Measurements from ENCODE around the gene TBC1D3B. TPM values are rescaled to one million over a fixed set of nuclear protein-coding genes. Genes with fewer than 3 reads are reported as not detected.
"Not testable (repeated sequence)": the region's sequence is repeated elsewhere in the genome, so short reads cannot be mapped to it uniquely, and the experiment has no call there.

The TBC1D3B gene
- total RNA-seq, 1 donor from 2014 or later: 3.4 TPM

DNA sequence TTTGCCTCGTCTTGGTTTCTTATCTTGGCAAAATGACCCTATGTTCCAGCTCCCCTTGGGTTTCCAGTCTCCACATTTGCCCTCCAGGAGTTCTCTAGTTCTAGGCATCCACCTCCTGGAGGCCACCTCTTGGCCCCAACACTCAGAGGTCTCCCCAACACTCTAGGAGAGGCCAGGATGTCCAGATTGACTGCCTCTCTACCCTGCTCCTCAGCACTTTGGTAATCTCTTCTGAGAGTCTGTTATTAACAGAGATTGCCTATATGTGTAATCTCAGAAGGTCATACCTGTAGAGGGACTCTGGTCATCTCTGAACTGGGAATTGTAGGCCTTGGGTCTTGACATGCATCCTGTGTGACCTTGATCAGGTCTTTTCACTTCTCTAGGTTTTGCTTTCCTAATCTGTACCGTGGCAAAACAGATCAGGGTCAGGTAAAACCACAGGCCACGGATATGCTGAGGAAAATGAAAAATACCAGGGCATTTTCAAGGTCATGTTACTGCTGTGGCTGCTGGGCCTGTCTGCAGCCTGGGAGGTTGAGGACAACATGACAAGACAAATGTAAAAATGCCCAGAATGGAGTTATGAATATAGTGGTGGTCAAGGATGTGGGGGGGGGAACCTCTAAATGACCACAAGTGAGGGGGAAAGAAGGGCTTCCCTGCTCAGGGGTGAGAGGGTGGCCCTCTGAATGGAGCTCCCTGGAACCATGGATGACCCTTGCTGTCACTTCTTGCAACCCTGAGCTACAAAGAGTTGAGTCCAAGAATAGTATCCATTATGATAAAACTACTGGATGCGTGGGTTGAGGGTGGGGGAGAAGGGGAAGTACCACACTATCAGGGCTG lies 29.4 kb upstream of the TBC1D3B start:
- intact Hi-C loops (cut with DNase I): no loop called here
- H3K36me3 ChIP-seq: no peaks in the 10 kb centered on the region
- no peak overlapping the region for H3K4me3 ChIP-seq
- peak; percentile 52 to 93 for DNase-seq (ENCODE audit: extremely low spot score in 2 of 2)
- H3K27me3 ChIP-seq: no peaks in the 10 kb centered on the region
- no peaks in the 10 kb centered on the region for H3K9me3 ChIP-seq
- no peak overlapping the region for H3K27ac ChIP-seq
- no peak for TF ChIP-seq POLR2AphosphoS5 (IDR thresholded peaks at IDR 0.05; ENCODE audit: insufficient read depth in 1 of 2, low read depth in 1 of 2)
- TF ChIP-seq, protein P1, sequence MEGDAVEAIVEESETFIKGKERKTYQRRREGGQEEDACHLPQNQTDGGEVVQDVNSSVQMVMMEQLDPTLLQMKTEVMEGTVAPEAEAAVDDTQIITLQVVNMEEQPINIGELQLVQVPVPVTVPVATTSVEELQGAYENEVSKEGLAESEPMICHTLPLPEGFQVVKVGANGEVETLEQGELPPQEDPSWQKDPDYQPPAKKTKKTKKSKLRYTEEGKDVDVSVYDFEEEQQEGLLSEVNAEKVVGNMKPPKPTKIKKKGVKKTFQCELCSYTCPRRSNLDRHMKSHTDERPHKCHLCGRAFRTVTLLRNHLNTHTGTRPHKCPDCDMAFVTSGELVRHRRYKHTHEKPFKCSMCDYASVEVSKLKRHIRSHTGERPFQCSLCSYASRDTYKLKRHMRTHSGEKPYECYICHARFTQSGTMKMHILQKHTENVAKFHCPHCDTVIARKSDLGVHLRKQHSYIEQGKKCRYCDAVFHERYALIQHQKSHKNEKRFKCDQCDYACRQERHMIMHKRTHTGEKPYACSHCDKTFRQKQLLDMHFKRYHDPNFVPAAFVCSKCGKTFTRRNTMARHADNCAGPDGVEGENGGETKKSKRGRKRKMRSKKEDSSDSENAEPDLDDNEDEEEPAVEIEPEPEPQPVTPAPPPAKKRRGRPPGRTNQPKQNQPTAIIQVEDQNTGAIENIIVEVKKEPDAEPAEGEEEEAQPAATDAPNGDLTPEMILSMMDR (IDR thresholded peaks at IDR 0.05): no peak
- H3K4me1 ChIP-seq: no peaks in the 10 kb centered on the region

- TF ChIP-seq, protein P1 (IDR thresholded peaks at IDR 0.05): no peak
- TF ChIP-seq POLR2A (IDR thresholded peaks at IDR 0.05): no peak
- TF ChIP-seq POLR2AphosphoS5 (IDR thresholded peaks at IDR 0.05; ENCODE audit: insufficient read depth in 1 of 2, low read depth in 1 of 2): no peak
Measured at GRCh38 chr17:36204724-36205500, 28.5 kb upstream of the TBC1D3B start.

DNA sequence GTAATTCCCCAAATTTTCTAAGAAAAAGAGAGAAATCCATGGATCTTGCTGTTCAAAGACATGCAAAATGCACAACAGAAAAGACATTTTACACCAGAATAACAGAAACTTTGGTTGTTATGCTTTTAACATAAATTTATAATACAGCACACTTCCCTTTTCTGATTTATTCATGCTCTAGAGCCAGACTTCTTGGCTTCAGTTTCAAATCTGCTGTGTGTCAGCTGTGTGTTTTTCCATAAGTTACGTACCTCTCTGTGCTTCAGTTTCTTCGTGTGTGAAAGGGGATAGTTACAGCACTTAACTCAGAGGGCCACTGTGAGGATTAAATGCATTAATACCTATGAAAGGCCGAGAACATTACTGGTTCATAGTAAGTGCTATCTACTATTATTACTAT lies 26.9 kb upstream of the TBC1D3B start:
- intact Hi-C loops (cut with DNase I): no loop called here
- Histone ChIP-seq H3K27me3 (no peaks in the 10 kb centered on the region), H3K36me3 (no peaks in the 10 kb centered on the region), H3K4me1 (no peaks in the 10 kb centered on the region), H3K4me3 (no peak overlapping the region), H3K9me3 (no peaks in the 10 kb centered on the region), H3K27ac (no peak overlapping the region)
- TF ChIP-seq POLR2AphosphoS5 (IDR thresholded peaks at IDR 0.05; ENCODE audit: insufficient read depth in 1 of 2, low read depth in 1 of 2): no peak
- TF ChIP-seq POLR2A (IDR thresholded peaks at IDR 0.05): no peak
- TF ChIP-seq, protein P1 (IDR thresholded peaks at IDR 0.05): no peak
- no peak for DNase-seq (ENCODE audit: extremely low spot score in 2 of 2)

More at GRCh38 chr17:36204724-36205500, 28.5 kb upstream of the TBC1D3B start:
- peak in 1 of 2 donors; percentile 85 for DNase-seq (ENCODE audit: extremely low spot score in 2 of 2)
- no peak overlapping the region for H3K27ac ChIP-seq
- H3K4me1 ChIP-seq: no peaks in the 10 kb centered on the region
- no peak overlapping the region for H3K4me3 ChIP-seq
- H3K36me3 ChIP-seq: no peaks in the 10 kb centered on the region
- intact Hi-C loops (cut with DNase I): no loop called here
- H3K9me3 ChIP-seq: no peaks in the 10 kb centered on the region
- H3K27me3 ChIP-seq: no peaks in the 10 kb centered on the region

GRCh38 chr17:36201506-36201905 lies 25.1 kb upstream of the TBC1D3B start:
- peak in 1 of 2 donors; percentile 96 for DNase-seq (ENCODE audit: extremely low spot score in 2 of 2)
- H3K27ac ChIP-seq; intact Hi-C loops (cut with DNase I); H3K9me3 ChIP-seq; H3K27me3 ChIP-seq; H3K4me1 ChIP-seq; H3K36me3 ChIP-seq; H3K4me3 ChIP-seq: not testable (repeated sequence)

- H3K27me3 ChIP-seq; DNase-seq (ENCODE audit: extremely low spot score in 2 of 2); H3K9me3 ChIP-seq; intact Hi-C loops (cut with DNase I); H3K4me3 ChIP-seq; H3K4me1 ChIP-seq; H3K36me3 ChIP-seq; H3K27ac ChIP-seq: not testable (repeated sequence)
Measured at GRCh38 chr17:36201102-36201501, 24.7 kb upstream of the TBC1D3B start.

Measured in vagina (tissue), 2 donors.